Trophoblast cell (in vitro differentiated cells and primary cell): Measurements from ENCODE around the gene UBE2J2.
A peak's percentile ranks its signal among the peaks of the same experiment; 100 is the strongest.

ENCODE experiments used
- DNase-seq, 2 donors: peaks; one replicate each; pipeline ENCODE4 v3.0.0-alpha.2; 2016
- H2AFZ ChIP-seq: 2 replicates; pipeline ENCODE4 v1.6.1; 2013; ENCODE audit warnings: low read length, moderate library complexity, mild to moderate bottlenecking; ENCODE audit not compliant: insufficient read depth, poor library complexity
- H2AK5ac ChIP-seq: 2 replicates; pipeline ENCODE4 v1.6.1; 2013; ENCODE audit warnings: mild to moderate bottlenecking, low read length
- H2BK120ac ChIP-seq: 2 replicates; pipeline ENCODE4 v1.6.1; 2013; ENCODE audit warnings: low read length, mild to moderate bottlenecking, moderate library complexity; ENCODE audit not compliant: insufficient read depth, poor library complexity
- H2BK12ac ChIP-seq: 2 replicates; pipeline ENCODE4 v1.6.1; 2013; ENCODE audit warnings: mild to moderate bottlenecking, low read length, moderate library complexity
- H2BK5ac ChIP-seq: 2 replicates; pipeline ENCODE4 v1.6.1; 2013; ENCODE audit warnings: low read length, low read depth, moderate library complexity, mild to moderate bottlenecking; ENCODE audit not compliant: poor library complexity
- H3K14ac ChIP-seq: 2 replicates; pipeline ENCODE4 v1.6.1; 2013; ENCODE audit warnings: mild to moderate bottlenecking, low read length
- H3K18ac ChIP-seq: 2 replicates; pipeline ENCODE4 v1.6.1; 2013; ENCODE audit warnings: mild to moderate bottlenecking, low read length
- H3K23ac ChIP-seq: 2 replicates; pipeline ENCODE4 v1.6.1; 2013; ENCODE audit warnings: low read length
- H3K27ac ChIP-seq: 2 replicates; pipeline ENCODE4 v1.5.1; 2013; ENCODE audit warnings: low read depth, mild to moderate bottlenecking, inconsistent platforms, low read length, moderate library complexity
- H3K27me3 ChIP-seq: 2 replicates; pipeline ENCODE4 v1.6.1; 2013; ENCODE audit warnings: inconsistent platforms, mild to moderate bottlenecking, low read length, moderate library complexity; ENCODE audit not compliant: insufficient read depth
- H3K36me3 ChIP-seq, 2 experiments: 1 replicate in 1 of 2; 2 replicates in 1 of 2; pipeline ENCODE4 v1.6.1; 2013; ENCODE audit warnings: low read length in 2 of 2, mild to moderate bottlenecking in 2 of 2, moderate library complexity in 1 of 2; ENCODE audit not compliant: insufficient read depth in 2 of 2, control insufficient read depth in 1 of 2
- H3K4ac ChIP-seq: 2 replicates; pipeline ENCODE4 v1.6.1; 2013; ENCODE audit warnings: low read depth, mild to moderate bottlenecking, low read length, moderate library complexity
- H3K4me1 ChIP-seq, 2 experiments: 1 replicate in 1 of 2; 2 replicates in 1 of 2; pipeline ENCODE4 v1.6.1; 2013; ENCODE audit warnings: low read length in 2 of 2, mild to moderate bottlenecking in 2 of 2, moderate library complexity in 1 of 2; ENCODE audit not compliant: insufficient read depth in 2 of 2, control insufficient read depth in 1 of 2
- H3K4me2 ChIP-seq: 2 replicates; pipeline ENCODE4 v1.6.1; 2013; ENCODE audit warnings: inconsistent platforms, mild to moderate bottlenecking, low read length, moderate library complexity
- H3K4me3 ChIP-seq: 2 replicates; pipeline ENCODE4 v1.5.1; 2013; ENCODE audit warnings: mild to moderate bottlenecking, low read depth, low read length, inconsistent platforms
- H3K79me1 ChIP-seq: one replicate; pipeline ENCODE4 v1.6.1; 2013; ENCODE audit warnings: low read length
- H3K79me2 ChIP-seq: 2 replicates; pipeline ENCODE4 v1.6.1; 2013; ENCODE audit warnings: low read length, mild to moderate bottlenecking; ENCODE audit not compliant: control insufficient read depth, insufficient read depth, poor library complexity
- H3K9ac ChIP-seq: 2 replicates; pipeline ENCODE4 v1.6.1; 2013; ENCODE audit warnings: mild to moderate bottlenecking, low read length
- H3K9me3 ChIP-seq: 2 replicates; pipeline ENCODE4 v1.6.1; 2013; ENCODE audit warnings: low read depth, mild to moderate bottlenecking, control low read depth, inconsistent platforms, low read length; ENCODE audit not compliant: insufficient read depth
- H4K12ac ChIP-seq: 2 replicates; pipeline ENCODE4 v1.6.1; 2013; ENCODE audit warnings: low read depth, mild to moderate bottlenecking, low read length, moderate library complexity
- H4K8ac ChIP-seq: 2 replicates; pipeline ENCODE4 v1.6.1; 2013; ENCODE audit warnings: low read depth, mild to moderate bottlenecking, low read length, moderate library complexity
- H4K91ac ChIP-seq: one replicate; pipeline ENCODE4 v1.6.1; 2013; ENCODE audit warnings: low read depth, mild to moderate bottlenecking, low read length, moderate library complexity
- WGBS: extraction: QIAGEN DNeasy Blood & Tissue Kit; methylation state at CpG from one replicate; pipeline ENCODE4 v1.1.7; 2013; ENCODE audit warnings: missing lambda C conversion rate; ENCODE audit not compliant: insufficient read length, insufficient coverage; ENCODE audit errors: extremely low coverage; 5-methylcytosine and 5-hydroxymethylcytosine counted together

The UBE2J2 gene

DNA sequence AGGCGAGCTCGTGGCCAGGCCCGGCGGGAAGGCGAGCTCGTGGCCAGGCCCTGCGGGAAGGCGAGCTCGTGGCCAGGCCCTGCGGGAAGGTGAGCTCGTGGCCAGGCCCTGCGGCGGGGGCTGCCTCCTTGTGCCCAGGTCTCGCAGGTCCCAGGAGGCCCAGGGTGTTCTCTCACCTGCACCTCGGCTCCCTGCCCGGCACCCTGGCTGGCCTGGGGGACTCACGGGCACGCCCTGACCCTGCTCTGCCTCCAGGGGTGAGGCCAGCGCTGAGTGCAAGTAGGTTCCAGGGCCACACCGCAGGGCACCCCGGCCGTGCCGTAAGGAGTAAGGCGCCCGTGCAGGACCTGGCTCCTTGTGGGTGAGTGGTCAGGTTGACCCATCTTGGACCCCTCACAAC is 46.3 kb downstream of the UBE2J2 start:
- Histone ChIP-seq H3K27me3 (no peaks in the 10 kb centered on the region), H3K36me3 (peaks cover 54 to 66% of the 10 kb centered on the region in 2 experiments), H2BK5ac (no peak overlapping the region), H2AFZ (no peak overlapping the region), H2BK12ac (no peak overlapping the region), H3K27ac (no peak overlapping the region), H3K18ac (no peak overlapping the region), H3K79me1 (peaks cover 8% of the 10 kb centered on the region), H3K14ac (no peak overlapping the region), H3K4me1 (peaks cover 6 to 7% of the 10 kb centered on the region in 2 experiments), H3K9ac (no peak overlapping the region), H3K9me3 (peaks cover 6% of the 10 kb centered on the region), H3K79me2 (peaks cover 8% of the 10 kb centered on the region), H2BK120ac (no peak overlapping the region), H3K4ac (no peak overlapping the region), H4K12ac (no peak overlapping the region), H3K23ac (no peak overlapping the region), H4K8ac (no peak overlapping the region), H4K91ac (no peak overlapping the region), H2AK5ac (no peak overlapping the region), H3K4me2 (no peak overlapping the region), H3K4me3 (no peak overlapping the region)
- DNase-seq, result no peak
- WGBS, result no CpG with 5 or more reads among the region's 25 CpGs

DNA sequence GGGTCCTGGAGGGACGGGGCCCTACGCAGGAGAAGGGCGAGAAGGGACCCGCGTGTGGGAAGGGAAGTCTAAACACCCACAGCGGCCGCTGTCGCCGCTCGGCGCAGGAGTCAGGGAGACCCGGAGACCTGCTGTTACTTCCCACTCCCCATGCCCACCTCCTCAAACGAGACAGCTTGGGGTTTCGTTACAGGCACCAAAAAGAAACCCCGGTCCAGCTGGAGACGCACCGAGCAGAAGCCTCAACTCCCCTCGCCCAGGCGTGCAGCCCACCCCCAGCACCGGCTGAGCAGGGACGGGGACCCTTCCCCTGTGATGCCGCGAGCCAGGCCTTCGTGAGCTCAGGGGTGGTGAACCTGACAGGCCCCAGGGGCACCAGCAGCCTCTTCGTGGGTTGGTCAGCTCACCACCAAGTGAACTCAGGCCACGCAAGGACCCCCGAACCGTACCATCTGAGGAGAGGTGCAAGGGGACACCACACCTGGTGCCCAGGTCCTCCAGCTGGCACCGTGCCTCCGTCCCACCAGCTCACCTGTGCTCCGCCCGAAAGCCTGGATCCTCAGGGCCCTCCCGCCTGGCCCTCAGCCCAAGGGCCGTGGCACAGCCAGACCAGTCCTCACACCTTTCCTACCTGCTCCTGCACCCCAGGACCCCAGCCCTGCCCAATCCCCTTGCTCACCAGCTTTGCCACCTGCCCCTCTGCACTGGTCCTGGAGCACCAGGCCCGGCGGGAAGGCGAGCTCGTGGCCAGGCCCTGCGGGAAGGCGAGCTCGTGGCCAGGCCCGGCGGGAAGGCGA is 46.9 kb downstream of the UBE2J2 start:
- Histone ChIP-seq H4K91ac (no peak overlapping the region), H4K12ac (no peak overlapping the region), H3K4me2 (no peak overlapping the region), H3K14ac (no peak overlapping the region), H2BK5ac (no peak overlapping the region), H2AK5ac (no peak overlapping the region), H2BK120ac (no peak overlapping the region), H3K9me3 (peaks cover 6% of the 10 kb centered on the region), H3K79me2 (peaks cover 8% of the 10 kb centered on the region), H4K8ac (no peak overlapping the region), H3K27ac (no peak overlapping the region), H3K4me1 (peaks cover 5 to 6% of the 10 kb centered on the region in 2 experiments), H3K9ac (no peak overlapping the region), H3K23ac (no peak overlapping the region), H3K18ac (no peak overlapping the region), H3K79me1 (peaks cover 7% of the 10 kb centered on the region), H3K27me3 (no peaks in the 10 kb centered on the region), H2AFZ (no peak overlapping the region), H3K4me3 (peak overlapping the region; percentile 36), H2BK12ac (no peak overlapping the region), H3K36me3 (peaks cover 60 to 72% of the 10 kb centered on the region in 2 experiments), H3K4ac (no peak overlapping the region)
- DNase-seq, result no peak
- no CpG with 5 or more reads among the region's 44 CpGs for WGBS

DNA sequence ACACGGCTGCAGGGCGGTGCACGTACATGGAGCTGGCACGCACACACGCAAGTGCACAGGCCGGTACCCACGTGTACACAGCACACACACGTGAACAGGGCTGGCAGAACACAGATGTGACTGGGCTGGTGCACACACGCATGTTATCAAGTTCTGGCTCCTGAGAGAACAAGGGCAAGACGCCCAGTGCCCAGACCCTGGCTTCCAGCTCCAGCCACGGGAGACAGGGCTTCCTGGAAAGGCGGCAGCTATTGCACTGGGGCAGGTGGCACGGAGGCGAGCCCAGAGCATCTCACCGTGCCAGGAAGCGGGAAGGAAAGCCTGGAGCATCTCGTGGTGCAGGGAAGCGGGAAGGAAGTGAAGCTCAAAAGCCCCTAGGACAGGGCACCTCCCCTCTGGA is 47.7 kb downstream of the UBE2J2 start:
- Histone ChIP-seq H4K91ac (no peak overlapping the region), H3K9me3 (peaks cover 6% of the 10 kb centered on the region), H4K8ac (no peak overlapping the region), H3K4me2 (no peak overlapping the region), H3K14ac (no peak overlapping the region), H3K4me3 (peak overlapping the region; percentile 28), H2BK5ac (no peak overlapping the region), H4K12ac (no peak overlapping the region), H2AK5ac (no peak overlapping the region), H2BK120ac (no peak overlapping the region), H3K79me2 (no peaks in the 10 kb centered on the region), H3K9ac (no peak overlapping the region), H3K4ac (no peak overlapping the region), H3K18ac (no peak overlapping the region), H3K4me1 (peaks cover 3% of the 10 kb centered on the region in 2 experiments), H2AFZ (no peak overlapping the region), H3K79me1 (no peaks in the 10 kb centered on the region), H3K27me3 (no peaks in the 10 kb centered on the region), H3K23ac (no peak overlapping the region), H3K36me3 (peaks cover 68 to 79% of the 10 kb centered on the region in 2 experiments), H2BK12ac (no peak overlapping the region), H3K27ac (no peak overlapping the region)
- DNase-seq, result no peak
- WGBS, result no CpG with 5 or more reads among the region's 18 CpGs

DNA sequence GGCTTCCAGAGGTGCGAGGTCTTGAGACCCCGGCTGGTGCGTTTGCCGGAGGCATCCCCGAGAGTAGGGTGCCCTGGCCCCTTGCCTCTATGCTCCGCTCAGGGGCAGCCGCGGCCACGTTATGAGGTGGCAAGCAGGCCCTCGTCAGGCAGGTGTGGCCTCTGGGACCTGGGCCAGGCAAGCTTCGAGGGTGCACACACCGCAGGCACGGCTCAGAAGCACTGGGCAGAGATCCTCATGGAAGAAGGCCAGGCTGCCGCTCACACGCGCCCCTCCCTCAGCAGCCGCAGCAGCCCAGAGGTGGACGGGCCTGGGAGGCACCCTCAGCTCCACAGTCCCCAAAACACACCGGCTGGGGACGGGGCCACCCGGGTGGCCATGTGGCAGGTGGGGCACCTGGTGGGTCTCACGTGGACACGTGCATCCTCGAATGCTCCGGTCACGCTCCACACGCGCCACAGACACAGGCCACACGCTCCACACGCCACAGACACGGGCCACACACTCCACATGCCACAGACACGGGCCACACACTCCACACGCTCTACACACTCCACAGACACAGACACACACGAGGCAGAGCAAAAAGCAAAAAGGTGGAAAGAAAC is 48.3 kb downstream of the UBE2J2 start:
- Histone ChIP-seq H2AK5ac (no peak overlapping the region), H3K18ac (no peak overlapping the region), H3K4me2 (no peak overlapping the region), H2BK120ac (no peak overlapping the region), H3K79me1 (no peaks in the 10 kb centered on the region), H3K4me1 (no peaks in the 10 kb centered on the region), H4K91ac (no peak overlapping the region), H2AFZ (no peak overlapping the region), H2BK5ac (no peak overlapping the region), H3K4ac (no peak overlapping the region), H3K14ac (no peak overlapping the region), H4K12ac (no peak overlapping the region), H3K4me3 (no peak overlapping the region), H3K27ac (no peak overlapping the region), H3K9me3 (peaks cover 6% of the 10 kb centered on the region), H3K79me2 (no peaks in the 10 kb centered on the region), H3K27me3 (no peaks in the 10 kb centered on the region), H4K8ac (no peak overlapping the region), H3K9ac (no peak overlapping the region), H3K23ac (no peak overlapping the region), H3K36me3 (peaks cover 74 to 85% of the 10 kb centered on the region in 2 experiments), H2BK12ac (no peak overlapping the region)
- no peak for DNase-seq
- no CpG with 5 or more reads among the region's 34 CpGs for WGBS
